HG02981 (cell line): Measurements from ENCODE around the gene FCRL4.

ENCODE experiments used
- ATAC-seq: cut with Tn5 transposase; IDR thresholded peaks from one replicate; pipeline ENCODE4 v1.9.1; 2021; ENCODE audit warnings: mild to moderate bottlenecking, moderate library complexity; ENCODE audit not compliant: unreplicated experiment

The FCRL4 gene

GRCh38 chr1:157597959-157598667 is at the start of gene FCRL4:
Gene FCRL4, minus strand, starts transcription at chr1:157598085. Its CDS starts 141 bp downstream, at chr1:157597944.
- peak; percentile 69 for ATAC-seq

DNA sequence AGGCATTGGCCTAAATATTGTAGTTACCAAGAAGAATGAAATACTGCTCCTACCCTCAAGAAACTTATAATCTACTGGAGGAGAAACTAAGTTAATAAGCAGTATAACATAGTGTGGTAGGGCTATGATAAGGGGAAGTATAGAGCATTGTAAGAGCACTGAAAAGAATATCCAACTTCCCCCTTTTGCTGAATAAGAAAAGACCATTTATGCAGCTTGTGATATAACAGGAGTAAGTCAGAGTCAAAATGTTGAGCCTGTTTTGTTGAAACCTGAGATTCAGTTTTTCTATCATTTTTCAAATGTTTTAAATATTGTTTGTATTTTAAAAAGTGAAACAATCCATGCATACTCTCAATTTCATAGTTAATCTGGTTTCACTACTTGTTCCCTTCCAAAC is 48.3 kb upstream of the FCRL4 start:
- ATAC-seq: no peak

DNA sequence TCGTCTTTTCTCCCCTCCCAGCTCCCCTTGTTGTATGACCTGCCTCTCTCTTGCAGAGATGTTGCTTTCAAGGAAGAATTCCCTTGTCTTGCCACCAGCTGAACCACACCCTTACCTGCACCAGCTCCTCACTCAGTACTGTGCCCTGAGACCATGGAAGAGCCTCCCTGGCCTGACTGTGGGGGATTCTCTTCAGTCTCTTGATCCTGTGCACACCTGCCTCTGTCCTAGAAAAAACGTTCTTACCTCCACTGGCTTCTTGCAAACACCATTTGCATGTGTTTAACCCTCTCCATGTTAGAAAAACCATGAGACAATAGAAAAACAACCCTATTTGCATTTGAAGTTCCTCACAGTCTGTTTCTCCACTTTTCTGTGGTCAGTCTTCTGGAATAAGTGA is 43.3 kb upstream of the FCRL4 start:
- no peak for ATAC-seq

DNA sequence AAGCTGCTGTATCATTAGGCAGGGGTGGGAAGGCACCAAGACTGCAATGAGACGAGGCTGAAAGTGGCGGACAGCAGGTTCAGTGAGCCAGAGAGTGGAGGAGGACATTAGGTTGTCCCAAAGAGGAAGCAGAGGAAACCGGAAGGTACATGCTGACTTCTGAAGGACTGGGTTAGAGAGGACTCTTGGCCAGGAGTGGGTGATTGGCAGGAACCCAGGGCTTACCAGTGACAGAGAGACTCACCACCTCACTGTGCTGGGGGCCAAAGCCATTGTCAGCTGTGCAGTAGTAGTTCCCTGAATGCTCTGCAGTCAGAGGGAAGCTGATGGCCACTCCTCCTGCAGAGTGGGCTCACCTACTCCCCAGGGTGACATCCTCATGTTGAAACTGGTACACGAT is 41.9 kb upstream of the FCRL4 start:
- no peak for ATAC-seq

DNA sequence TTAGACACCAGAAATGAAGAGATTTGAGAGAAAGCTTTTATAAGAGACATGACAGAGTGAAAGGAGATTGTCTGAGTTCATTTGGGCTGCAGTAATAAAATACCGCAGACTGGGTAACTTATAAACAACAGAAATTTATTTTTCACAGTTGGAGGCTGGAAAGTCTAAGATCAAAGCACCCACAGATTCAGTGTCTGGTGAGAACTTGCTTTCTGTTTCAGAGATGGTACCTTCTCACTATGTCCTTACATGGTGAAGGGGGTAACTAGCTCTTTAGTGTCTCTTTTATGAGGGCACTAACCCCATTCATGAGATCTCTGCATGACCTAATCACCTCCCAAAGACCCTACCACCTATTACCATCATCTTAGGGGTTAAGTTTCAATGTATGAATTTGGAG is 30.9 kb upstream of the FCRL4 start:
- ATAC-seq: no peak

DNA sequence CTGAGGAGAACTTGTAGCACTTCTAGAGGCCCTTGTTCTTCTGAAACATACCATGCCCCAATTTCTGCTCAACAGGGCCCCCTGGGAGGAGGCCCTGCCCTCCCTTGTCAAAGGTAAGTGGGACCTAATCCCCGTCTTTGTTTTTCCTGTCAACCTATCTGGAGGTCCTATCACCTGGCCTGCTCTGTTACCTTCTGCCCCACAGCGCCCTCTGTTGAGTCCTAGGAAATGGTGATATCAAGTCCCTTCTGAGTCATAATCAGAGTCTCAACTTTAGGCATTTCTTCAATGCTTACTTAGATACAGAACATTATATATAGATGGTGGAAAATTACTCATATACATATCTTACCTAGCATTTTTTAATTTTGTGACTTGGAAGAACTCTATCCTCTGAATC is 28.2 kb upstream of the FCRL4 start:
- ATAC-seq: peak; percentile 68

DNA sequence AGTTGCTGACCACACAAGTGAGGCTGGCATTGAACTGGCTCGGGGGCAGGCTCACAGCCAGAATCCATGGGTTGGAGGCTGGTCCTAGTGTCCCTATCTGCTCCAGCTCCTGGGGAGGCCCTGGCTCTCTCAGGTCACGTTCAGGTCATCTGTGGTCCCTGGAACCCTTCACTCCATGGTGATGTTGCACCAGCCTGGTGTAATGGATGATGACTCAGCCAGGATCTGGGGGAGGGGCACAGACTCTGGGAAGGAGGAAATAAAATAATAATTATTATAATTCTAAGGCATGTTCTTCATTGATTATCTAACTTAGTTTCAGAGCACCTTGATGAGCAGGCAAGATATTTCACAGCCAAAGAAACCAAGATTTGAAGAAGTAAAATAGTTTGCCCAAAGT is 26.6 kb upstream of the FCRL4 start:
- ATAC-seq: no peak

- no peak for ATAC-seq
Observed at GRCh38 chr1:157622471-157622870, 24.6 kb upstream of the FCRL4 start.

DNA sequence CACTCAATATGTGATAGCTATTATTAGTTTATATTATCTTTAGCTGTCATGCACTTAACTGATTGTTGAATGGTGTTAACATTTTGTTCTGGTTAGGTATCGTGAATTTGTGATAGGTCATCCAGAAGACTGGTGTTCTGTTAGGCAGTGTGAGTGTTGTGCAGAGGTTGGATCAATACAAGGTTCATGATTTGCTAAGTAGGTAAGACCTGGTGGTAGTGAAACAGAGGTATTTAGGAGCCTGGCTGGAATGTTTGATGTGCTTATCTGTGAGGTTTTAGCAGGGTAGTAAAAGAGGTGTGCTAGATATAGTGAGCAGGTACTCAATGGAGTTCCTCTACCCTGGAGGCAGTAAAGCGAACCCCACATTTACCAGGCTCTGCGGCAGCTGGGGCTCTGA is 20.3 kb upstream of the FCRL4 start:
- ATAC-seq: no peak

- no peak for ATAC-seq
Observed at GRCh38 chr1:157600236-157600635, 2.4 kb upstream of the FCRL4 start.

DNA sequence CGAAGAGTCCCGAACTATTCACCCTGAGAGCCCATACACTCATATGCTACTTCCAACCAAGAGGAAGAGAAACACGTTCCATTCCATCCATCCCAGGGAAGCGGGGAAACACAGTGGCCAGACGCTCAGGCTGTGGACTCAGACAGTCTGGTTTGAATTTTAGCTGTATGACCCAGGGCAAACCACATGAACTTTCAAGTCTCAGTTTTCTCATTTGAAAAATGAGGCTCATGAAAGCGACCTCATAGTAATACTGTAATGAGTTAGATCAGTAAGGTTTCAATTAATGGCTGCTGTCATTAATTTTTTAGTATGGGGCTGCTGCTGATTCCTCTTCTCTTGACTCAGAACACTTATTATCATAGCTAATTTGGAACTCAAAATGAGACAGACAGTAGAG is 1.5 kb downstream of the FCRL4 start:
- peak; percentile 38 for ATAC-seq

GRCh38 chr1:157595356-157595755 is 2.5 kb downstream of the FCRL4 start:
- ATAC-seq: peak; percentile 50

DNA sequence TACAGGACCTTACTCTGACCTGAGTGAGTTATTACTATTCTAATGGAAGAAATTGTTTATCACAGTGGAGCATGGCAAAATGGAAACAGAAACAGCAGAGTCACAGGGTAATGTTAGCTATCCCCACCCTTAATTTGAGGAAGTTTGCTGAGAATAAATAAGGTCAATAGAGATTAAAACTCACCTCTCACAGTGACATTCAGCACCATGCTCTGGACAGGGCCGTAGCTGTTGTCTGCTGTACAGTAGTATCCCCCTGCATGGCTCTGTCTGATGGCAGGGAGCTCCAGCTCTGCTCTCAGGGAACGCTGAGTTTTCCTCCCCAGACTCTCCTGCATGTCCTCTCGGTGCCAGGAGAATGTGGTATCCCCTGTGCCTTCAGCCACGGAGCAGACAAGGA is 11.9 kb downstream of the FCRL4 start:
- no peak for ATAC-seq

GRCh38 chr1:157584503-157584902 is 13.4 kb downstream of the FCRL4 start:
- ATAC-seq: no peak

DNA sequence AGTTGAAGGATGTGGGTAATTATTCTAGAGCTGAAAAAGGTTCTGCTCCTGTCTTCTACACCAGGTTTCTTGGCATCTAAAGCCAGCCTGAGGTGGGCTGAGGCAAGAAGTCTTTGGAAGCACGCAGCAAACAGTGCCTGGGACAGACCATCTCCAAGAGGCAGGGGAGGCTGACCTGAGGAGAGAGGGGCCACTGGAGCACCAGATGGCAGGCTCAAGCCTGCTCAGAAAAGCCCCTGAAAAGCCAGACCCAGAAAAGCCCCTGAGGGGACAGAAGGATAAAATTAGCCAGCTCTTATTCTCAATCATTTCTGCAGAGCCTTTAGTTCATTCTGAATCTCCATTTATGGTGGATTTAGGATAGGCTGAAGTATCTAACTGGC is 17.1 kb downstream of the FCRL4 start:
- no peak for ATAC-seq

DNA sequence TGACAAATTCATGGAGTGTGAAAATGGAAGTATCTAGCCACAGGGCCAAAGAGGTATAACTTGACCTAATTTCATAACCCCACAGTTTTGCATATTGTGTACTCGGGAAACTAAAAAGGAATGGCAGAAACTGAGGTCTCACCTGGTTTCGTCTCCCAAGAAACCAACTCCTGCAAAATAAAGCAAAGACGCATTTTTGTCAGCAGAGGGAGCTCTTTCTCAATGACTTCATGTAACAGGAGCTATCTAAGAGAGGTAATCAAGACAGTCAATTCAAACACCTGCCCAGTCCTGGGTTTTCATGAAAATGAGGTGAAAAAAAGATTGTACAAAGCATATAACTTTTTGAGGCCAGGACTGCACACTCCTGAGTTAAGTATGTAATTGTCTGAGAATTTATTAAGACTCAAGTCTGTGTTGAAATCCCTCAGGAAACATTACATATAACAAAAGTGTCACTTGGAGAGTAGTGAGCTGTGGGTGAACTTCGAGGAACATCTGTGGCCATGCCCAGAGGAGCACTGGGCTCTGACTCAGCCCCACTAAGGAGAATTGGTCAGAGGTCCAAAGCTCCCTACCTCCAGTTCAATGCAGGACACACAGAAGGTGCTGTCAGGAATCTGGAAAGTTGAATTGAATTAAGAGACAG is 17.6 kb downstream of the FCRL4 start:
- ATAC-seq: no peak

- no peak for ATAC-seq
Observed at GRCh38 chr1:157577420-157577819, 20.5 kb downstream of the FCRL4 start.

- peak; percentile 55 for ATAC-seq
Observed at GRCh38 chr1:157575744-157576143, 22.1 kb downstream of the FCRL4 start.

GRCh38 chr1:157574836-157575235 is 23.0 kb downstream of the FCRL4 start:
- no peak for ATAC-seq

DNA sequence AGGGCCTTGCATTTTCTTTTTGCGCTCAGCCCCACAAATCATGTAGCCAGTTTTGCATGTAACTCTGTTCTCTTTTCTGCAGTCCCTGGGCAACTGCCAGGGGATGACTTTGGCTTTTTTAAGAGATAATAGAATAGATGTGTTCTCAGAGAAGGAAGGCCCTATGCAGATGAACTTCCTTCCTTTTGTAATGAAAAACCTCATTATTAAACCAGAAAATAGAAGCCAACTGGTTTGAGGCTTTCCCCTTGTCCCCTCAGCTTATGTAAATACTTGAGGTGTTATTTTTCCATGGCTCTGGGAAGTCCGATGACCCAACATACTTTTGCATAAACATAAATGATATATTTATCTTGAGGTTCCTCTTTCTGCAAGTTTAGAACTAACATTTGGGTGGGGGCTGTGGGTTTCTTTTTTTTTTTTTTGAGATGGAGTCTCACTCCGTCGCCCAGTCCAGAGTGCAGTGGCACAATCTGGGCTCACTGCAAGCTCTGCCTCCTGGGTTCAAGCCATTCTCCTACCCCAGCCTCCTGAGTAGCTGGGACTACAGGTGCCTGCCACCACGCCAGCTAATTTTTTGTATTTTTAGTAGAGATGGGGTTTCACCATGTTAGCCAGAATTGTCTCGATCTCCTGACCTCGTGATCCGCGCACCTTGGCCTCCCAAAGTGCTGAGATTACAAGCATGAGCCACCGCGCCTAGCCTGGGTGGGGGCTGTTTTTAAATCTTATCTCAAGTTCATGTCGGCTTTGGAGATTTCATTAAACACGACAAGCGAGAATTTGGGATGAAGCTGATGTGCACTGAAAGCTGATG is 31.2 kb downstream of the FCRL4 start:
- ATAC-seq: no peak

DNA sequence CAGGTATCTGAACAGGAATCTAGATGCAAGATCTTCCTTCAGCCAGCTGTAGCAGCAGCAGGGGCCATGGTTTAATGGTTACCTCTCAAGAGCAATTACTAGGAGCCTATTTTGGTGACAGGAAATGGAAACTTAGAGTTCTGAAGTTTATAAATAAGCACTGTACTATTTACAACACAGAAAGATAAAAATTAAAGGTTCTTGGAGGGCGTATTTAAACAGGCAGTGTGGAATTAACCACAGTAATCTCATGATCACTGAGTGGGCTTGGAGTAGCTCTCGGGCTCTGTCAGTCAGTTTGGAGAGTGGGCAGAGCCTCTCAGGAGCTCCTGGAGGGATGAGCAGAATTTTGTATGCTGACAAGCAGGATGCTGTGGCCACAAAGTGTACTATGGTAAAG is 35.4 kb downstream of the FCRL4 start:
- ATAC-seq: peak; percentile 67

- no peak for ATAC-seq
Observed at GRCh38 chr1:157558119-157558518, 39.8 kb downstream of the FCRL4 start.
